Keratinocyte (primary cell): ENCODE measurements around the gene PYGB.

Experiments used
- CTCF ChIP-seq, 3 experiments: IDR thresholded peaks in 1 of 3; conservative IDR thresholded peaks in 1 of 3; optimal IDR thresholded peaks in 1 of 3; 2 replicates in 2 of 3; 3 replicates in 1 of 3; pipeline versions ENCODE3 to v1.5.1; 2011; ENCODE audit warnings: low read length in 3 of 3, mild to moderate bottlenecking in 3 of 3, moderate library complexity in 2 of 3, control low read depth in 1 of 3, inconsistent platforms in 1 of 3; ENCODE audit not compliant: insufficient read depth in 2 of 3; ENCODE audit errors: extremely low read depth in 1 of 3
- EZH2 ChIP-seq: IDR thresholded peaks from one replicate; pipeline ENCODE4 v1.6.1; 2012; ENCODE audit warnings: inconsistent platforms, mild to moderate bottlenecking, low read length, moderate library complexity

DNA sequence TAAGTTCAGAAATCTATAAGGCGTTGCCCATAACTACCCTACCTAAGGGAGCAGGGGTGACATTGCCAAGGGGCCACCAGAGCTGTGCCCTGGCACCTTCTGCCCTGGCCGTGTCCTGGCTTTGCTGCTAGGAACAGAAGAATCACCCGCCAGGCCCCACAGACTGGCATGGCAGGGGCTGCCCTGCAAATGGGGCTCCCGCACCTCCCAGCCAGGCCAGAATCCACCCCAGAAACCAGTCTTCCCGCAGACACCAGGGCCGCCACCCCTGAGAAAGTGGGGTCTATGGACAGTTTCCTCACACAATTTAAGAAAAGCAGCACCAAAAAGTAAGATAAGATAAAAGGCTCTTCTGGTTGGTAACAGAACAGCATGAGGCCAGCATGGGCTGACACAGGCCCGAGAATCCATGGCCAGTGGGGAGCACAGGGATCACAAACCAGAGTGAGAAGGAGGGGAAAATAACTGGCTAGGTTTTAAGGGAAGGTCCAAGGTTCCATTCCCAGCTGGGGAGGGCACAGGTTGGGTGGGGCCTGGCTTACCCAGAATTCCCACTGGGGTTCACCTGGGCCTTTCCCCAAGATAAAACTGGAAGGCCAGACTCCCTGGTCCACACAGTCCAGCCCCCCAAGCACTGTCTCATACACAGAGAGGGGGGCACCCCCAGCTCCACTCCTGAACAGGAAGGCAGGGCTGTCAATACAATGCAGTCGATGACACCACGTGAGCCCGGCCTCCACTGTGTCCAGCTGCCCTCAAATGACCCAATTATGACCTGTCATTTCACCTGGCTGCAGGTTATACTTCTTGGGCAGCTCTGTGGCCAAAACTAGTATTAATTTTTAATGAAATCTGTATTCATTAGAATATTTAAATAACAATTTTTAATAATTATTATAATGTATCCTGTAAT, 59.4 kb downstream of the PYGB start:
- TF ChIP-seq CTCF (optimal IDR thresholded peaks at IDR 0.05 in 1 of 3, IDR thresholded peaks at IDR 0.05 in 1 of 3, conservative IDR thresholded peaks at IDR 0.05 in 1 of 3; ENCODE audit: extremely low read depth in 1 of 3, insufficient read depth in 2 of 3, low read length in 3 of 3) (no peak), EZH2 (no peak)
